HEK293 (cell line): ENCODE measurements around the gene PBX2.

ENCODE experiments used
- WT1 ChIP-seq: fragments of 450-650 bp; formaldehyde crosslinking; IDR thresholded peaks from 2 replicates; pipeline ENCODE4 v1.5.1; 2016; ENCODE audit warnings: missing biosample characterization, missing genetic modification characterization
- ZNF416 ChIP-seq: fragments of 450-650 bp; formaldehyde crosslinking; IDR thresholded peaks from 2 replicates; pipeline ENCODE4 v1.5.1; 2016; ENCODE audit warnings: missing biosample characterization, missing genetic modification characterization
- ZNF544 ChIP-seq: fragments of 450-650 bp; formaldehyde crosslinking; IDR thresholded peaks from 2 replicates; pipeline ENCODE4 v1.5.0; 2017; ENCODE audit warnings: missing biosample characterization, missing genetic modification characterization

- TF ChIP-seq WT1 (tag by site-specific recombination), result no peak
- TF ChIP-seq ZNF416 (tag by site-specific recombination), result no peak
- TF ChIP-seq ZNF544 (tag by site-specific recombination), result no peak
Measured at GRCh38 chr6:32190911-32191677, 1.1 kb upstream of the PBX2 start.
